ENCODE measurements around the gene TCF7L1.

- TF ChIP-seq CTCF (IDR thresholded peaks at IDR 0.05) (no peak), POLR2A (IDR thresholded peaks at IDR 0.05) (no peak)
These were observed 153.7 kb downstream of the TCF7L1 start for GRCh38 chr2:85286918-85287317.

All from right lobe of liver (tissue), 4 donors.